GM12873 (cell line): ENCODE measurements around the gene AFF2.

ENCODE experiments used
- CTCF ChIP-seq: IDR thresholded peaks from 2 replicates; pipeline ENCODE4 v1.5.1; 2012; ENCODE audit warnings: low read depth, mild to moderate bottlenecking, moderate library complexity, low read length, control low read depth; ENCODE audit not compliant: insufficient read depth; ENCODE audit errors: missing control alignments

The AFF2 gene

GRCh38 chrX:148995661-148996060 is 495.2 kb downstream of the AFF2 start:
- no peak for TF ChIP-seq CTCF

DNA sequence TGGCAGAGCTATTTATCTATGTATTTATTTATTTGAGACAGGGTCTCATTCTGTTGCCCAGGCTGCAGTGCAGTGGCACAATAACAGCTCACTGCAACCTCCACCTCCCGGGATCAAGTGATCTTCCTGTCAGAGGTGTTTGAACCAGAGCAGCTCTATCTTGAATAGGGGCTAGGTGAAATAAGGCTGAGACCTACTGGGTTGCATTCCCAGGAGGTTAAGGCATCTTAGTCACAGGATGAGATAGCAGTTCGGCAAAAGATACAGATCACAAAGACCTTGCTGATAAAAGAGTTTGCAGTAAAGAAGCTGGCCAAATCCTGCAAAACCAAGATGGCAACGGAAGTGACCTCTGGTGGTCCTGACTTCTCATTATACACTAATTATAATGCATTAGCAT is 501.9 kb downstream of the AFF2 start:
- no peak for TF ChIP-seq CTCF

GRCh38 chrX:149003863-149004660 is 503.6 kb downstream of the AFF2 start:
- no peak for TF ChIP-seq CTCF

GRCh38 chrX:149004936-149005335 is 504.5 kb downstream of the AFF2 start:
- no peak for TF ChIP-seq CTCF

DNA sequence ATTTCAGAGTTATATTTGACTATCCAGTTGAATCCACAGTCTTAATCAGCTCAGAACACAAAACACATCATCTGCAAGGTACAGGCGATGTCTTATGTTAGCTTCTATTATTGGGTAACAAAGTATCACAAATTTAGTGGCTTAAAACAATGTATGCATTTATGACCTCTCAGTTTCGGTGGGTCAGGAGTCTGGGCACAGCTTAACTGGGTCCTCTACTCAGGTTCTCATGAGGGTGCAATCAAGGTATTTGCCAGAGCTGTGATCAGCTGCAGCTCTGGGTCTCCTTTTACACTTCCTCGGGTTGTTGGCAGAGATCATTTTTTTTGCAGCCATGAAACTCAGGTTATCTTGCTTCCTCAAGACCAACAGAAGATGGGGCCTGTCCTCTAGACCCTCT is 505.8 kb downstream of the AFF2 start:
- no peak for TF ChIP-seq CTCF

DNA sequence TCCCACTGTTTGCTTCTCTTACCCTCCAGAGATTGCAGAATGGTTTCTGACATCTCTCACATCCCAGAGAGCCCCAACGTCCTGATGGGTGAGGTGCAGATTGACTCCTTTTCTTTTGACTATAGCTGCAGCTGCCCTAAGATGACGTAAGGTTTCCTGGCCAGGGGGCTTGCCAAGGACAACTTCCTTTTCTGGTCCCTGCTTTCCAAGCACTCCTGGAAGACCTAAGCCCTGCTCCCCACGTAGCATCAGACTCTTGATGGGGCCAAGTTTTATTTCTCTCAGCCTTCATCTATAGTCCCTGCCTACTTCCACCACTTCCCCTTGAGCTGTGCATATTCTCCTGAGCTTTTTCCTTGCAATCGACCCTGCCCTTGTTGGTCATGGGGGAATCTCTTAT is 507.0 kb downstream of the AFF2 start:
- no peak for TF ChIP-seq CTCF

GRCh38 chrX:149010013-149010852 is 509.8 kb downstream of the AFF2 start:
- TF ChIP-seq CTCF: no peak
